HG03135 (cell line): ENCODE measurements around the gene OR10A2.
"Not testable (repeated sequence)": the region's sequence is repeated elsewhere in the genome, so short reads cannot be mapped to it uniquely, and the experiment has no call there.

Source experiments
- ATAC-seq: cut with Tn5 transposase; IDR thresholded peaks from one replicate; pipeline ENCODE4 v1.9.1; 2021; ENCODE audit warnings: mild to moderate bottlenecking, moderate library complexity; ENCODE audit not compliant: unreplicated experiment

Gene OR10A2, protein sequence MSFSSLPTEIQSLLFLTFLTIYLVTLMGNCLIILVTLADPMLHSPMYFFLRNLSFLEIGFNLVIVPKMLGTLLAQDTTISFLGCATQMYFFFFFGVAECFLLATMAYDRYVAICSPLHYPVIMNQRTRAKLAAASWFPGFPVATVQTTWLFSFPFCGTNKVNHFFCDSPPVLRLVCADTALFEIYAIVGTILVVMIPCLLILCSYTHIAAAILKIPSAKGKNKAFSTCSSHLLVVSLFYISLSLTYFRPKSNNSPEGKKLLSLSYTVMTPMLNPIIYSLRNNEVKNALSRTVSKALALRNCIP

DNA sequence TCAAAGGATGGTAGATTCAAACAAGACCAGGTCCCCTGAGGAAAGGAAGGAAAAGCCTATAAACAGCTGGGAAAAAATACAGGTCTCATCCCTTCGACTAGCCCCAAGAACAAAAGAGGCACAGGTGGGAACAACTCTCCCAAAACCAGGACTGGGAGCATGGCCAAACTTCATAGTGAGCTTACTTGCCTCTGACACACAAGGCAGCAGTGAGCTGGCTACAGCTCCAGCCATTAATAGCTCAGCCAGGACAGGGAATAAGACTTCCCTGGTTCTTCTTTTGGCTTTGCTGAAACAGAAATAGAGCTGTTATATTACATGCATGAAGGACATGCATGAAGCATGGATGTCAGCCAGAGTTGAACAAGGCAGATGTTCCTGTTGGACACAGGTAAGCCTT is at the start of gene OR10A2:
Gene OR10A2, plus strand, starts transcription at position 97 of the 400 bp plus-strand sequence. CDS start 6,698 bp downstream, outside the sequence.
- no peak for ATAC-seq

DNA sequence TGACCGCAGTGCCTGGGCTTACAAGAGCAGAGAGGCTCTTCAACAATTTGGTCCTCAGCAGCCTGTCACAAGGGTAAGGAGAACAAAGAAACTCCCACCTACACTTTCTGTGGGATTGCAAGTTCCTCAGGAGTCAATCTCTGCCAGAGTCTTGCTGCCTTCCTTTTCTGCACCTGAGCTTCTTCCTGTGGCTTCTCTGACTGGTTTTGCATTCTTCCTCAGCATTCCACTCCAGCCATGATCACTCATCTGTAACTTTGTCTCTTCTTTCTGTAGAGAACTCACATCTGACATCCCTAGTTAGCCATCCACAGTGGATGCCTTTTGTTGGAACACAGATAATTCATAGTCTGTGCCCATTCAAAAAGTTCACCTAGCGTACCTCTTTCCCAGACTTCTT is 49.2 kb upstream of the OR10A2 start:
- no peak for ATAC-seq

DNA sequence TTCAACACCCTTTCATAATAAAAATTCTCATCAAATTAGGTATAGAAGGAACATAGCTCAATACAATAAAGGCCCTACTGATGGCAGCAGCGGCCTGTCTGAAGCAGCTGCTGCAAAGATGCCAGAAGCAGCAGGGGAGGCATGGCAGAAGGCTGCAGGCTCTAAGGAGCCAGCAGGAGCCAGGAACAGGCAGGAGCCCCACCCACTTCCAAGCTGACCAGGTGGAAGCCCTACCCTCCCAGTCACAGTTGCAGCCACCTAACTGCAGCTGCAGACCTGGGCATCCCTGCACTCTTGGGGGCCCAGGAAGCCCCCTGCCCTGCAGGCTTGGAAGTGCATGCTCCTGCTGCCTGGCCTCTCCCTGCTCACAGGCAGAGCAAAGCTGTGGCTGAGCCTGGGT is 45.2 kb upstream of the OR10A2 start:
- no peak for ATAC-seq

DNA sequence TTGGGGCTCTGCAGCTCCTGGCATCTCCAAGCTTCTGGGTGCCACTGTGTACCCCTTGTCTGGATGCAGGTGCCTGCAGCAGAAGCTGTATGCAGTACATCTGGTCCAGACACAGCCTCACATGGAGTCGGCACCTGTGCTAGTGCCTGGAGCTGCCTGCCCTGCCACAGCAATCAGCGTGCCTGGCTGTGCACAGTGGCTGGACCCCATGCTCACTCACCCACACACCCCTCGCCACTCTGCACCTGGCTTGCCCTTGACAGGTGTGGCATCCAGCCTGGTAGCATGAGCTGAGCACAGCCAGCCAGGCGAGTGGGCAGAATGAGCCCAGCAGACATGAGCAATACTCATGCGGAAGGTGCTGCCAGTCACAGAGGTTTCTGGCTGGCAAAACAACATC is 43.9 kb upstream of the OR10A2 start:
- no peak for ATAC-seq

DNA sequence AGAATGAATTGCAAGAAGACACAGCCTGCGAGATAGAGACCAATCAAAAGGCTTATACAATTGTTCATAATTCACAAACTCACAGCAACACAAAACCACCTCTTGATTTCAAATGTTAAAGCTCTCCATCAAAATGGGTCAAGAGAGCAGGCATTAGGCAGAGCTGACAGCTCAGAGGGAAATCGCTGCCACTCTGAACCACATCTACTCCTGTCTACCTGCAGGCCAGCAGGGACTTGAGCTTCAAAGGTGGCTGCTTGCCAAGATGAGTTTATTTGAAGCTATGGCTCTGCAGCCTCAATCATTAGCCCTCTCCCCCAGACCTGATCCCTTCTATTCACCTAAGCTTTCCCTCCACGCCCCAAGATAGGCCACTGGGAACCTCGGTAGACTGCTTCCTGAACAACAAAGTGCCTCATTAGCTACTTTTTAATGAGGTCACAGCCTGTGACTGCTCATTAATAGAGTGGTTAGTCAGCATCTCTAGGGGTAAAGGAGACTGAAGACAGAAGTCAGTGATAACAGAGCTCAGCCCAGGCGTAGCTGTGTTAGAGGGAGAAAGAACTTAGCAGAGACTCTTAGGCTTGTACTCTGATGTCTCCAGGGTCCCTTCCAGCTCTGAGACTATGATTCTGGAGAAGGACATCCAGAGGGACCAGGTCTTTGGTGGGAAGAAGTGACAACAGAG is 38.6 kb upstream of the OR10A2 start:
- no peak for ATAC-seq

DNA sequence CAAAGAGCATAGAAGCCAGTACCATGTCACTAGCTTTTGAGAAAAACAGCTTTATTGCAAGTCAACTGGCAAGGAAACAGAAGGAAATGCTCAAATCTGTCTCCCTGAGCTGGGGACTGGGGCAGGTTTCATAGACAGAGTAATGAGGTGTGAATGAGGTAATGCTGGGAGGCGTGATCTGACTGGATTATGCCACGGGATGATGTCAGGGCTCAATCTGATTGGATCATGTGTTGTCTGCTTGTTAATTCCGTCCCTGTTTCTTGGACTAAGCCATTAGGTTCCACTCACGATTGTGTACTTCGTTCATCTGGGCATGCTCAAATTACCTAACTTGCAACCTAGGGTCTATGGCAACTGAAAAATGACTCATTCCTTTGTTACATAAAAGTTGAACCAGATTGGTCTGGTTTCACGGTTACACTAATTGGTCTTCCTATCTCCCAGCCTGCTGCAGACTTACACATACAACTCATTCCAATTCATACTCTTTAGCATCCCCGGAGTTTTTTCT is 37.6 kb upstream of the OR10A2 start:
- no peak for ATAC-seq

DNA sequence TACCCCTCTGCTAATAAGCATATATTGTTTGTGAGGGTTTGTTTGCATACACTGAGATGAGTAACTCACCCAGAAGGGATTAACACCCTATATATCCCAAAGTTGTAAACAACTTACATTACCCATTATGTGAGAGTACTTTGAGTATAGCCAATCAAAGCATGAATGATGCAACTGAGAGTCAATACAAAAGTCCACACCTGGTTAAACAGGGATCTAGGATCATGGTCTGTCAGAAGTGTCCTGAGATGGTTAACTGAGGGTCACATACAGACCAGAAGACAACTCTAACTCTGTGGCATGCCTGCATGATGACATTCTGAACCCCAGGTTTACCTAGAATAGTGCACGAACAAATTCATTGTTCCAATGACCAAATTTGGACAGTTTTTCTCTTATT is 34.8 kb upstream of the OR10A2 start:
- ATAC-seq: no peak

DNA sequence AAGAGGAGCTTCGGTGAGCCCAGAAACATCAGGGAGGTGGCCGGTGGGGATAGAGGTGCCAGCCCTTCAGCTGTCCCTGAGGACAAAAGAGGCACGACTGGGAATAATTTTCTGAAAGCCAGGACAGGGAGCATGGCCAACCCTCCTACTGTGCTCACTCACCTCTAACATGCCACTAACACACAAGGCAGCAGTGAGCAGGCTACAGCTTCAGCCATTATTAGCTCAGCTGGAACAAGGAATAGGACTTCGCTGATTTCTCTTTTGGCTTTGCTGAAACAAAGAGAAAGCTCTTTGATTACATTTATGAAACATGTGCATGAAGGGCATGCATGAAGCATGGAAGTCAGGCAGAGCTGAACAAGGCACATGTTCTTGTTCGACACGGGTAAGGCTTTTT is 29.5 kb upstream of the OR10A2 start:
- no peak for ATAC-seq

DNA sequence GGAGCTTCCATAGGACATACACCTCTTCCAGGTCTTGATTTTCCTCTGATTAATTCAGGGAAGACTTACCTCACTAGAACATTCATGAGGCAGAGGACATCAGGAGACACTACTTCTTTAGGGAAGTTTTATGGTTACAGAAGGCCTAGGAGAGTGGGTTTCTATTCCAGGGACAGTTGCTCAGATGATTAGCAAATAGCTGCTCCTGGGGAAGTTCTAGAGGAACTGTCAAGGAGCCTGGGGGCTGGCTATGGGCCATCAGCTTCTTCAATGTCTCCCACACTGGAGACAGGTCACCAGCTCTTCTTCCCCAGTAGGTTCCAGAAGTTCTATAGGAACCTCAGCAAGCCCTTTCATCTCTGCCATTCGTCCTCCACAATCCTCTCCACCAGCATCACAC is 28.8 kb upstream of the OR10A2 start:
- ATAC-seq: no peak

DNA sequence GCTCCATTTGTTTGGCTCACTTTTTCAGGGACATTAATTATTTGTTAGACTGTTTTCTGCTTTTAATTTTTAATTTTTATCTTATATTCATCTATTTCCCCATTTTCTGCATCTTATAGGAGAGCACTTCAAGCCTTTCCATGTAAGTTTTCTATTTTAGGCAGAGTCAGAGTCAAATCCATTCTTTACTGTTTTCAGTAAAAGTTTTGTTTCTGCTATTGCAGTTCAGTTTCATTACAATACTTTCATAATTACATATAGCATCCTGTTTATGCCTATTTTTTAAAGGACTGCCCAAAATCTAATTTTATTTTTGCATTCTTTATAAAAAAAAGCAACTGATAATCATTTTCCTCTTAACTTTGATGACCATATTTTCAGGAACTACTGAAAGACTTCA is 21.2 kb upstream of the OR10A2 start:
- no peak for ATAC-seq

DNA sequence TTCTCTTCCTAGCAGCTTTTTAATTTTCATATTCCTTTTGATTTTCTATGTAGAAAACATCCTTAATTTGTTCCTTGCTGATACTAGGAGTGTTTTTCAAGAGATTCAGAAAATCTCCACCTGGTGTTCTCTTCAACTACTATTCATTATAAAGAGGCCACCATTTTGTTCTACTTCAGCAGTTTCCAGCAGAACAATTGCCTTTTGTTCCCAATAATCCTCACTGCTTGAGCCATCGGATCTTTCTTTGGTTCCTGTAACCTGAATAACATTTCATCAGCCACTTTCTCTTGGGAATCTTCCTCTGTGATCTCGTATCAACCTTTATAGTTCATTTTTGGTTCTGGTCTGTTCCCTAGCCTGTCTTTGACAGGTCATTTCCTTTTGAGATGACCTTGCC is 19.2 kb upstream of the OR10A2 start:
- ATAC-seq: no peak

DNA sequence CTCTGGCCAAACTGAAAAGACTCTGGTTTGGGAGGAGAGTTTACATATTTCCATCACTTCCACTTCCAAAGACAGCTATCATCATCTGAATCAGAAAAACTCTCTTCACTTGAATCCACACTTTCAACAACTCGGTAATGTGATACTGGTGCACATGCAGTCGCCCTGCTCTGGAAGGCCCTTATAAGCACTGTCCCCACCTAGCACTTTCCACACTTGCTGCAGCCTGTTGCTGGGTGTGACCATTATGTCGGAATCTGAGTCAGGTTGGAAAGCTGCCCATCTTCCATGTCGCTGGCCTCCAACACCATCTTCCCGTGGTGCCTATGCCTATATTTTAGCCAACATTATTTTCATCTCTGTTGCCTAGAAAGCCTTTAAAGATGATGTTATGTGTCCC is 18.5 kb upstream of the OR10A2 start:
- ATAC-seq: no peak

DNA sequence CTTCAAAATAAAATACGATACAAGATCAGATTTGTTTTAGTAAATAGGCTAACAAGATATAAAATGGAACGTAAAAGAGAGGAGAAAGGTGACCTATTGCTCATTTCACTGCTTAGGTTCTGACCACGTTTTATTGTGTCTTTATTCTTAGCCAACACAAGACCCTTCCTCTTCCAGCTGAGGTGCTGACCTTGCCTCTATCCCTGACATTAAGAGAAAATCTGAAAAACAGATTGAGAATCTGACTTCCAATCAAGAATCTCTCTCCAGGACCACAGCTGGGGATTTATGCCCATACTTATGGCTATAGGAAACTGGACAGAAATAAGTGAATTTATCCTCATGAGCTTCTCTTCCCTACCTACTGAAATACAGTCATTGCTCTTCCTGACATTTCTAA is 17.5 kb upstream of the OR10A2 start, which contains the start of gene OR10A5:
Gene OR10A5, plus strand, starts transcription at position 301 of the 400 bp plus-strand sequence. Its CDS starts 0 bp downstream, at position 301.
- ATAC-seq: no peak

DNA sequence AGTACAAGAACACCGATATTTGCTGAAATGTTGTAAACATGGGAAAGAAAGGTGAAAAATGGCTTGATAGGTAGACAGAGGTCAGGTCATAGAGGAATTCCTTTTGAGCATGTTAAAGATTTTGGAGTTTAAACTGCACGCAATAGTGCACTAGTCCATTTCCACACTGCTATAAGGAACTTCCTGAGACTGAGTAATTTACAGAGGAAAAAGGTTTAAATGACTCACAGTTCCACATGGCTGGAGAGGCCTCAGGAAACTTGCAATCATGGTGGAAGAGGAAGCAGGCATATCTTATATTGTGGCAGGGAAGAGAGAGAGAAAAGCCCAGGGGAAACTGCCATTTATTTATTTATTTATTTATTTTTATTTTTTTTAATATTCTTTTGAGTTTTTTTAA is 12.3 kb upstream of the OR10A2 start:
- ATAC-seq: no peak

DNA sequence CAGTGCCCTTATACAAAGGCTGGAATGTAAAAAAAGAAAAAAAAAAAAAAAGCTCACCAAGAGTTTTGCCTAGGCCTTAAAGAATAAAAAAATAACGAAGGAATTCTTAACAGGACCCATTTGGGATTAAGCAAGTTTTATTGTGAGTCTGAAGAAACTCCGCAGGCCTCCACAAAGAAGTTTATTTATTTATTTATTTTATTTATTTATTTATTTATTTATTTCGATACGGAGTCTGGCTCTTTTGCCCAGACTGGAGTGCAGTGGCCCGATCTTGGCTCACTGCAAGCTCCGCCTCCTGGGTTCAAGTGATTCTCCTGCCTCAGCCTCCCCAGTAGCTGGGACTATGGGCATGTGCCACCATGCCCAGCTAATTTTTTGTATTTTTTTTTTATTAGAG is 8.1 kb upstream of the OR10A2 start:
- ATAC-seq: not testable (repeated sequence)

DNA sequence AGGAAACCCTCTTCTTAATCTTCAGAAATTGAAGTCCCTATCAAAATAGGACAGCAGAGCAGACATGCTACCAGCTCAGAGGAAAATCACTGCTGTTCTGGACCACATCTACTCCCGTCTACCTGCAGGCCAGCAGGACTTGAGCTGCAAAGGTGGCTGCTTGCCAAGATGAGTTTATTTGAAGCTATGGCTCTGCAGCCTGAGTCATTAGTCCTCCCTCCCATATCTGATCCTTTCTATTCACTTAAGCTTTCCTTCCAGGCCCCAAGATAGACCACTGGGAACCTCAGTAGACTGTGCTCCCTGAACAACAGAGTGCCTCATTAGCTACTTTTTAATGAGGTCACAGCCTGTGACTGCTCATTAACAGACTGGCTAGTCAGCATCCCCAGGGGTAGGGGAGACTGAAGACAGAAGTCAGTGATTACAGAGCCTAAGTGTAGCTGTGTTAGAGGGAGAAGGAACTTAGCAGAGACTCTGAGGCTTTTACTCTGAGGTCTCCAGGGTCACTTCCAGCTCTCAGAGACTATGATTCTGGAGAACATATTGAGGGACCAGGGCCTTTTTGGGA is 6.8 kb upstream of the OR10A2 start:
- ATAC-seq: no peak

DNA sequence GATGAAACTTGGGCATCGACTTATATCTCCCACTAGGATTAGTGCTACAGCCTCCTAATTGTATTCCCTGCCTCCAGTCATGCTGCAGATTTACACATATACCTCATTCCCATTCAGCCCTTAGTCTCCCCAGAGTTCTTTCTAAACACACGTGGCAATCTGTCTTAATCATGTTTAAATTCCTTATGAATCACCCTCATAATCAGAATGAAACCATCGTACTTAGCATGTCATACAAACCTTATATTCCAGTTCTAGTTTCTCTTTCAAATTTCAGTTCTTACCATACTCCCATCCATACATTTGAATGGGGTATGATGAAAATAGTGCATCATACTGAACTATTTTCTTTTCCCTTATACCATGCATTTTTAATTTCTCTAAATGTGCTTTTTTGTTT is 6.0 kb upstream of the OR10A2 start:
- peak; percentile 55 for ATAC-seq

DNA sequence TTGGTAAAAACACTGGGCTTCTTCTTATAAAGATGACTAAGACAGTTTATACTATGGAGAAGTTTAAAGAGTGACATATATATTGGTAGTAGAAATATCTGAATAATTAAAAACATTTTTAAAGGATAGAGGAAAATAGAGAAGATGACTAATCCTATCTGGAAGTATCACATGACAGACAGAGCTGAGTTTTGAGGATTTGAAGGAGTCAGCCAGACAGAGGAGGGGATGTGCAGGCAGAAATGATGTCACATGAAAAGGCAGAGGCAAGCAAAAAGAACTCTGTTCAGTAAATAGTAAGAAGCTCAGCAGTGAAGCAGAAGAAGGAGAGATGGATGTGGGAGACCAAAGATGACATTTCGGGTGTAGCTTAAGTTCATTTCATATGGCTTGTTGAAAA is 1.6 kb downstream of the OR10A2 start:
- no peak for ATAC-seq

DNA sequence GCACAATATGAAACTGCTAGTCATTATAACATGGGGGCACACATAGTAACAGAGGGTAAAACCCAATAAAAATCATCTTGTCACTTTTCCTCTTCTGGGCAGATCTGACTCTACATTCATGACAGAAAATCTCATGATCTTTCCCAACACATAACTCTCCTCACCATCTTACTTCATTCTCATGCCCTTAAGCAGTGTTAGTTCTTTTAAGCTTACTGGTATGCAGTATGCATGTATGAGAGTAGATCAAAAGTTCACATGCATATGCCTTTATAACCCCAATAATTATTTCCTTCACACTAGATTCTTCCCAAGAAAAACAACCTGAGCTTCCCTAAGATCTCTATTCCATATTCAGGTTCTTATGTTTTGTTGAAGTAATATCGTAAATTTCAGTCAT is 8.4 kb downstream of the OR10A2 start:
- no peak for ATAC-seq

DNA sequence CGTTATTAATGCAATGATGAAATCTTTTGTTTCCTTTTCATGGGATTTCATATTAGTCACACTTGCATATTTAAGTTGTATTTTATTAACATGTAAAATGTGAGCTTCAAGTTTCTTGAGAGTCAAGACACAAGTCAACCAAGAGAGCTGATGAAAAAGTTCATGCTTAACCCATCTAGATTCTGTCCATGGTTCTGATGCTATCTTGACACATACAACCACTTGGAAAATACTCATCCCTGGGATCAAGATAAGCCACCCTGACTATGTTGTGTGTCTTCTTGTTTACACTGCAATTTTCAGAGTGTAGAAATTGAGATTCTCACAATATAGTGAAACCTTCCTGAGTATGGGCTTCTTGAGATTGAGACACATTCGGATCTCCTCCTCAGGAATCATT is 12.9 kb downstream of the OR10A2 start:
- ATAC-seq: no peak

DNA sequence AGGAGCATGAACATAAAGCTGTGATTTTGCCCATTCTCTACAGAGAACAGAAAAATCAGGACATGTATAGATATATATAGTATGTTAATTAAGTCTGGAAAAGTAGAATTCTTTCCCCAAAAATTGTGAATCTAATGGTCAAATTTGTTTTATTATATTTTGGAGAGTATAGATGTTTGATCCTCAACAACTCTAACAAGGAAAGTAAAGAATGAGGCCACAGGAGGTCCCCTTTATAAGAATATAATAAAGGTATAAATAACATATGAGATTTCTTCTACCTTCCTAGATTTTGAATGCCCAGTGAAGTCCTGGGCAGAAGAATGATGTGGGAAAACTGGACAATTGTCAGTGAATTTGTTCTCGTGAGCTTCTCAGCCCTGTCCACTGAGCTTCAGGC is 13.5 kb downstream of the OR10A2 start, which contains the start of gene OR10A4:
Gene OR10A4, plus strand, starts transcription at position 301 of the 400 bp plus-strand sequence. Its CDS starts 23 bp downstream, at position 324.
- no peak for ATAC-seq

DNA sequence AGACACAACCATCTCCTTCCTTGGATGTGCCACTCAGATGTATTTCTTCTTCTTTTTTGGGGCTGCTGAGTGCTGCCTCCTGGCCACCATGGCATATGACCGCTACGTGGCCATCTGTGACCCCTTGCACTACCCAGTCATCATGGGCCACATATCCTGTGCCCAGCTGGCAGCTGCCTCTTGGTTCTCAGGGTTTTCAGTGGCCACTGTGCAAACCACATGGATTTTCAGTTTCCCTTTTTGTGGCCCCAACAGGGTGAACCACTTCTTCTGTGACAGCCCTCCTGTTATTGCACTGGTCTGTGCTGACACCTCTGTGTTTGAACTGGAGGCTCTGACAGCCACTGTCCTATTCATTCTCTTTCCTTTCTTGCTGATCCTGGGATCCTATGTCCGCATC is 14.1 kb downstream of the OR10A2 start:
- no peak for ATAC-seq
